Measurements from ENCODE around the gene NCAN.

- TF ChIP-seq CTCF (IDR thresholded peaks at IDR 0.05) (no peak), POLR2AphosphoS5 (IDR thresholded peaks at IDR 0.05) (no peak)
Measured at GRCh38 chr19:19276386-19276785, 64.6 kb downstream of the NCAN start.
